GM12891 (cell line): ENCODE results near the gene MAGEB2.

Source experiments
- DNase-seq: peaks from one replicate; pipeline ENCODE4 v3.0.0; 2011; ENCODE audit warnings: low spot score; ENCODE audit not compliant: insufficient read length
- FAIRE-seq: peaks from 2 replicates; lab custom pipeline; 2011; peaks lifted over from hg19 to GRCh38; lab: Jason Lieb, UNC
- PAX5 ChIP-seq: IDR thresholded peaks from 2 replicates; pipeline ENCODE4 v1.6.1; 2011; ENCODE audit warnings: low read length, moderate library complexity, mild to moderate bottlenecking; ENCODE audit not compliant: insufficient read depth, severe bottlenecking
- POLR2A ChIP-seq: IDR thresholded peaks from 2 replicates; pipeline ENCODE4 v1.6.1; 2011; ENCODE audit warnings: low read depth, low read length, control low read depth
- POLR2AphosphoS5 ChIP-seq: IDR thresholded peaks from 2 replicates; pipeline ENCODE4 v1.6.1; 2011; ENCODE audit warnings: low read depth, low read length, control low read depth
- POU2F2 ChIP-seq: IDR thresholded peaks from 2 replicates; pipeline ENCODE4 v1.6.1; 2011; ENCODE audit warnings: low read depth, mild to moderate bottlenecking, control low read depth, low read length, moderate library complexity
- SPI1 ChIP-seq: IDR thresholded peaks from 2 replicates; pipeline ENCODE4 v1.6.1; 2011; ENCODE audit warnings: low read depth, low read length, control low read depth
- TAF1 ChIP-seq: IDR thresholded peaks from 2 replicates; pipeline ENCODE4 v1.6.1; 2011; ENCODE audit warnings: low read depth, low read length, control low read depth

Gene MAGEB2

DNA sequence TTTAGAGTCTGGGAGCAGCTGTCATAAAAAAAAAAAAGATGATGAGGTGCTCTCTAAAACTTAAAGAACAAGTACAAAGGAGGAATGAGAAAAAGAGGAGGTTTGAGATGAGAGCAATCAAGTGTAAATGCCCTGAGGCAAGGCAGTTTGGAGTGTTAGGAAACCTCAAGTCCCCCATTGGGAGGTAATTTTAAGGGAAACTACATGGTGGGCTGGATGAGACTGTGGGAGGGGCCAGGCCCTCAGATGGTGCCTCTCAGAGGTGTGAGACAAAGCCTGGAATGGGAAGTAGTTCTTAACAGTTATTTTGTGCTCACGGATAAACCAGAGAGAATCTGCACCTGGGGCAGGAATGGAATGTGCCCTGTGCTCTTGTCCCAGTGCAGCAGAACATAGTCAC lies 13.2 kb downstream of the MAGEB2 start:
- no peak for TF ChIP-seq POLR2A
- TF ChIP-seq TAF1, result no peak
- no peak for TF ChIP-seq PAX5
- TF ChIP-seq POLR2AphosphoS5, result no peak
- TF ChIP-seq SPI1, result no peak
- TF ChIP-seq POU2F2, result no peak
- no peak for DNase-seq
- no peak for FAIRE-seq

GRCh38 chrX:30230395-30230794 lies 15.0 kb downstream of the MAGEB2 start, which contains the start of gene MAGEB3:
Gene MAGEB3 (plus strand): TSS chrX:30230657. CDS start chrX:30235925, 5,268 bp downstream.
- DNase-seq (no peak), FAIRE-seq (no peak)
- no peak for TF ChIP-seq POLR2AphosphoS5
- no peak for TF ChIP-seq POU2F2
- TF ChIP-seq POLR2A, result no peak
- no peak for TF ChIP-seq PAX5
- TF ChIP-seq TAF1, result no peak
- no peak for TF ChIP-seq SPI1

- FAIRE-seq (no peak), DNase-seq (no peak)
- TF ChIP-seq TAF1, result no peak
- no peak for TF ChIP-seq POLR2AphosphoS5
- TF ChIP-seq POU2F2, result no peak
- TF ChIP-seq SPI1, result no peak
- TF ChIP-seq POLR2A, result no peak
- no peak for TF ChIP-seq PAX5
Observed at GRCh38 chrX:30241724-30242415, 26.5 kb downstream of the MAGEB2 start, which contains the start of gene MAGEB4. Gene MAGEB4 (plus strand): TSS chrX:30242000. CDS start chrX:30242136, 136 bp downstream.

DNA sequence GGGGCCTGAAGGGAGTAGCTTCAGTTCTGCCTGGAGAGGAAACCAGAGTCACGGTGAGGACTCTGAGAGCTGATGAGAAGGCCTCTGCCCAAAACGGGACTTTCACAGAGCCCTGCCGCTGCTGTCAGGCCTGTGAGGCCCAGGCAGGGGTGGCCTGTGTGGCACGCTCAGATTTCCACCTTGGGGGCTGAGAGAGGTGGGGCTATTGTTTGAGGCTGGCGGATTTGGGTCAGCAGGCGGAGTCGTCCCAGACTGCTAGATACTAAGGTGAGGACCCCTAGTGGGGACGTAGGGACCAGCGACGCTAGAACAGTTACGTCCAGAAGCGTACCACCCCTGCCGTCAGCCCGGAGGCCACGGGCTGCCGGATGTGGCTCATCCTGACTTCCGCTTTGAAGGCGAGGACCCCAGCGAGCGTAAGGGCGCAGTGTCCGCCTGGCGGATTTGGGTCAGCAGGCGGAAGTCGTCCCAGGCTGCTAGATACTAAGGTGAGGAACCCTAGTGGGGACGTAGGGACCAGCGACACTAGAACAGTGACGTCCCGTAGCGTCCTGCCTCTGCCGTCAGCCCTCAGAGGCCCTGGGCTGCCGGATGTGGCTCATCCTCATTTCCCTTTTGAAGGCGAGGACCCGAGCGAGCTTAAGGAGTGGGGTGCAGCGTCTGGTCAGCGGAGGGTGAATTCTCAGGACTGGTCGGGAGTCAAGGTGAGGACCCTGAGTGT lies 31.6 kb downstream of the MAGEB2 start, which contains the start of gene MAGEB1:
MAGEB1 (plus strand) TSS at position 378 of the 721 bp plus-strand sequence. CDS start 3,348 bp downstream, outside the sequence.
- DNase-seq (no peak), FAIRE-seq (peak; percentile 9)
- TF ChIP-seq POU2F2, result no peak
- TF ChIP-seq PAX5, result no peak
- TF ChIP-seq POLR2AphosphoS5, result no peak
- no peak for TF ChIP-seq SPI1
- TF ChIP-seq POLR2A, result no peak
- no peak for TF ChIP-seq TAF1

DNA sequence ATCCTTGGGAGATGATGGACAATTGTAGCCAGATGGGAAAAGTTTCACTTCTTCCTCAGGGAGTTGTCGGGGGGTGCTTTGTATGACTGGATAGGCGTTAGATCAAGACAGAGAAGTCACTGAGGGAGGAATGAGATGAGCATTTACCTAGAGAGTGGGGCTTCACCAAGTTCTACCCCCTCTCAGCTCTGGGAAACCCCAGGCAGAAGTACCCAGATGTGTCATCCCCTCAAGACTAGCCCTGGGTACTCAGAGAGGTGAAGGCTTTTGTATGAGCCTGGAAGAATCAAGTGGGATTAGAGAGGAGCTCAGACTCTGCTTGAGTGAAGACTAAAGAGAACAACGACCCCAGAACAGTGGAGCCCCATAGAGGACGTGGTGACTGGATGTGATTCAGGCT lies 33.5 kb downstream of the MAGEB2 start:
- no peak for TF ChIP-seq POLR2A
- TF ChIP-seq POU2F2, result no peak
- TF ChIP-seq SPI1, result peak; percentile 48
- no peak for TF ChIP-seq TAF1
- TF ChIP-seq PAX5, result no peak
- no peak for TF ChIP-seq POLR2AphosphoS5
- DNase-seq (no peak), FAIRE-seq (peak; percentile 31)

DNA sequence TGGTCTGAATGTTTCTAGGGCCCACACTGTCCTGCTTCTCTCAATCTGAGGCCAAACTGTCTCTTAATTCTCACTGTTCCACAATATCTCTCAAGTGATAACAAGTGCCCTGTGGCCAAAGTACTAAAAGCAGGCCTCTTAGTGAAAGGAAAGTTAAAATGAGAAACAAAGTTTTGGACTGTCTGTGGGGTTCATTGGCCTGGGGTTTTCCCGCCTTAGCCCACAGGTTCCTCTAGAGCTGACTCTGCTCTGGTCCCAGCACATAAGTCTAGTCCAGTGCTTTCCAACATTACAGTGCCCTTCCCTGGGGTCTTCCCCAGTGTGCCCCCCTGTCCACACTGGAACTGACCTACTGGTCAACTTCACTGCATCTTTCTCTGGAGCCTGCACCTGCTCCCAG lies 37.9 kb downstream of the MAGEB2 start:
- FAIRE-seq, result peak; percentile 38
- DNase-seq, result no peak
- TF ChIP-seq POLR2A (no peak), POU2F2 (no peak), PAX5 (no peak), SPI1 (no peak), TAF1 (no peak)

DNA sequence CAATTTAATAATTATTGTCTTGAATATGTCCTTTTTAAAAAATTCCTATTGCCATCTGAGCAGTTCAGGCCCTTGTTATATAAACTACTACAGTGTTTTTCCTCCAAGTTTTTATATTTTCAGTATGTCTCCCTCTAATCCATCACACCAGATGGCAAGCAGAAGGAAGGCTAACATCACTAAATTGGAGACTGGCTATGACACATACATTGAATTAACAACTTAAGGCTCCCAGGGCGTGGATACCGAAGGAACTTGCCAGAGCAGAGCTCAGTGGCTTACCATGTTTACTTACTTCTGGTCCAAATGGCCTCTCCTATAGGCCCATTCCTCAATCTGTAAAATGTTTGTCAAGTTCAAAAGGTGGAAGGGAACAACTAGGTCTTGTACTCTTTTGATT lies 44.6 kb downstream of the MAGEB2 start:
- TF ChIP-seq POLR2A (no peak), POLR2AphosphoS5 (no peak), SPI1 (no peak), TAF1 (no peak), PAX5 (no peak), POU2F2 (no peak)
- FAIRE-seq (no peak), DNase-seq (no peak)

- FAIRE-seq, result no peak
- DNase-seq, result no peak
- TF ChIP-seq TAF1 (no peak), SPI1 (no peak), PAX5 (no peak), POLR2A (no peak), POLR2AphosphoS5 (no peak), POU2F2 (no peak)
Observed at GRCh38 chrX:30261012-30261411, 45.6 kb downstream of the MAGEB2 start.

DNA sequence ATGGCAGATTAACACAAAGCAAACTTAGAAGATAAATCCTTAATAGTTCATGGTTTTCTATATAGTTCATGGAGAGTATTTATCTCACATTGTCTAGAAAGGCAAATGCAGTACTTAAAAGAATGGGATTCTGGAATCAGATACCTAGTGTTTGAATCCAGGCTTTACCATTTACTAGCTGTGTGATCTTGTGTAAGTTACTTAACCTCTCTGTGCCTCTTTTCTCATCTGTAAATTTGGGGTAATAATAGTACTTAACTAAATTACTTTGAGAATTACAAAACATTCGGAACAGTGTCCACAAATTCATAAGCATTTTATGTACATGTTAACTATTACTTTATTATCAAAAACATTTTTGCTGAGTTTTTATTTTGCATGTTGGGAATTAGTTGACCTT lies 47.4 kb downstream of the MAGEB2 start:
- no peak for FAIRE-seq
- DNase-seq, result no peak
- TF ChIP-seq POLR2A (no peak), POLR2AphosphoS5 (no peak), SPI1 (no peak), POU2F2 (no peak), PAX5 (no peak)
